Anterior cingulate cortex (tissue), 58 donors: ENCODE results near the gene VPS13C.

Experiments used
- DNase-seq, 58 donors: peaks; one replicate each; lab custom pipeline; 2025; lab: John Stamatoyannopoulos, UW

Gene VPS13C

DNA sequence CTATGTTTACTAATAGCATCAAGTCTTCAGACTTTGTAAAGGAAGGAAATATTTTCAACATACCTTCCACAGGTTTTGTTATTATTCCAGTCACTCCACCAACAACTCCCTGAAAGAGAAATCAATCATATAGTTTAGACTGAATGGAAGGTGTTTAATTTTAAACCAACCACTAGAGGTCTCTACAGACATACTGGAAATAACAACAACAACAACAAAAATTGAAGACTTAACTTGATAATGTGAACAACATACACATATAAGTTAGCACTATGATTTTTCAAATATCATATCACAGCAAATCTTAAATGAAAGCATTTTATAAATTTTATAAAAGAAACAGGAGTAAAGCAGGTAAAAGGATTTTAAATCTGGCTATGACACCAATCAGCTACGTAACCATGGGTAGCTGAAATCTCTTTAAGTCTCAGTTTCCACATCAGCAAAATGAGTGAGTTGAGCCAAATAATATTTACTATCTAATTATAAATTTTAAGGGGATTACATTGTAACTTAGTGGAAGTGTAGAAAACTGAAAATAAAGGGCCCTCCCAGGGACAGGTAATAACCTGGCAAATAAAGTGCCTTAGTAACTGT lies 188.2 kb downstream of the VPS13C start:
- DNase-seq: no peak

DNA sequence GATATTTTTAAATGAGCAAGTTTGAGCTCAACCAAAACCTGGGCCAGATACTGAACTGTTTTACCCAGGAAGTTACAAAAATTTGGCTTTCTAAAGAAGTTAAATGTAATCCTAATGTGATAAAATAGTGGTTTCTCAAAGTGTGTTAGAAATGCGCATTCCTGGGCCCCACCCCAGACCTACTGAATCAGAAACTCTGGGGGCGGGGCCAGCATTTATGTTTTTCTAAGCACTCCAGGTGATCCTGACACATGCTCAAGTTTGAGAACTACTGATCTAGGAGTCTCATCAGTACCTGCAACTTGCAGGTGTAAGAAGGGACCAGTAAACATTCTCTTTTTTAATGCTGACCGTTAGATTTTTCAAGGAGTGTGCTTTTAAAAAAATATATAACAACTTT lies 190.6 kb downstream of the VPS13C start:
- DNase-seq: no peak

DNA sequence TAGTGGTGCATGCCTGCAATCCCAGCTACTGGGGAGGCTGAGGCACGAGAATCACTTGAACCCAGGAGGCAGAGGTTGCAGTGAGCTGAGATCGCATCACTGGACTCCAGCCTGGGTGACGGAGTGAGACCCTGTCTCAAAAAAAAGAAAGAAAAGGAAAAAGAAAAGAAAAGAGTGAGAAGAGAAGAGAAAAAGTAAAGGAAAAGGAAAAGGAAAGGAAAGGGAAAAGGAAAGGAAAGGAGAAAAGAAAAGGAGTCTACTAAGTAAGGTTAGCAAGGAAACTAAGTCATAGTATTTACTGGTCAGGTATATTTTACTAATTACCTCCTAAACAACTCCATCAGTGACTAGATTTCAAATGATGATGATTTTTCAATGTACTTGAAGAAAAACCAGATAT lies 198.3 kb downstream of the VPS13C start:
- no peak for DNase-seq

DNA sequence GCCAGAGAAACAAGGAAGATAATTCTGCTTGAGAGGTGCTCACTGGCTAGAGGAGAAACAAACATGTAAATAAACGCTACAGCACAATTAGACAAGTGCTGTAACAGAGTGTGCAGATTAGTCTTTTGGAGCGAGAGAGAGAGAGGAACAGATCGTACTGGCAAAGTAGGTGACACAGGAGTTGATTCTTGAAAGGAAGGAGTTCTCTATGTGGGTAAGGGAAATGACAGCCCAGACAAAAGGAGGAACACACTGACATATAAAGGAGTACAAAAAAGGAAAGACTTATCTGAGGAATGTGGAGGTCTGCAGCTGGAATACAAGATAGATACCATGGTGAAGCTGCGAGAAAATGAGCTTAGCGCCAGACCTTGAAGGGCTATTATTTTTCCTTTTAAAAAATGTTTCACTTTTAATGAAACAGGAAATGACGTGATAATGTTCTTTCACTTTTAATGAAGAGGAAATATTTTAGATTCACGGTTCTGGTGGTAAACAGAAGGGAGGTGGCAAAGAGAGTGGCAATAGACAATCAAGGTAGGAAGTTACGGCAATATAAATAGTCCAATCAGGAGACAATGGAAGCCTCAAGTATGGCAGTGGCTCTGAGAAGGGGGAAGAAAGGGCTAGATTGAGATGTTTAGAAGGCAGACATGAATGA lies 202.9 kb downstream of the VPS13C start:
- no peak for DNase-seq

- no peak for DNase-seq
These were observed 204.0 kb downstream of the VPS13C start for GRCh38 chr15:61856295-61856694.

DNA sequence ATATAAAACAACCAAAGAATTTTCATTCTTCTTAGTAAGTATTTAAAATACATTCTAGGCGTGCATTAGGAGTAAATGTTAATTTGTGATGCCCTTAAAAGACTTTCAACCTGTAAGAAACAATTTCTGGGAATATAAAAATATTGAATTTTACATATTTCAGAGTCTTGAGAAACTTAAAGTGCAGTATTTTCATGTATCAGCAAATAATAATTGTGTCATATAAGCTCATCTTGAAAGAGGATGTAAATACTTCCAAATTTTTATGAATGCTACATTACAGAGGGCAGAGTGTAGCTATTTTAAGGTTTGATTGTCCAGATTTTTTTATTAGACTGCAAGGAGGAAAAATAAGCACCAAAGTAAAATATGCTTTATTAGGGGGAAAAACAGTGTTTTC lies 207.1 kb downstream of the VPS13C start:
- DNase-seq: no peak

- no peak for DNase-seq
These were observed 208.3 kb downstream of the VPS13C start for GRCh38 chr15:61851955-61852354.

GRCh38 chr15:61849447-61849846 lies 210.8 kb downstream of the VPS13C start:
- no peak for DNase-seq

DNA sequence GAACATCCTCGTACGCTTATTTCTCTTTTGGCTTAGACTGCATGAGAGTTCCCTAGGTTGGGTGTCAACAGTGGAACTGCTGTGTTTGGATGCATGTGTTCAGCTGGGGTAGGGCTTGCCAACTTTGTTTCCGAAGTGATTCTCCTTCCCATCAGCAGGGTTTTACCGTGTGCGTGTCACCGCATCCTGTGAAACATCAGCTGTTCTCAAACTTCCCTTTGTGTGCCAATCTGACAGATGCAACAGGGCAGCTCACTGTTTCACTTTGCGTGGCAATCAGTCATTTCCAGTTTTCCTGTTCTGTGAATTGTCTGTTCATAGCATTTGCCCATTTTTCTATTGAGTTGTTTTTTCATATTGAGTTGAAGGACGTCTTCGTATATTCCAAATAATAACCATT lies 218.8 kb downstream of the VPS13C start:
- DNase-seq: no peak

DNA sequence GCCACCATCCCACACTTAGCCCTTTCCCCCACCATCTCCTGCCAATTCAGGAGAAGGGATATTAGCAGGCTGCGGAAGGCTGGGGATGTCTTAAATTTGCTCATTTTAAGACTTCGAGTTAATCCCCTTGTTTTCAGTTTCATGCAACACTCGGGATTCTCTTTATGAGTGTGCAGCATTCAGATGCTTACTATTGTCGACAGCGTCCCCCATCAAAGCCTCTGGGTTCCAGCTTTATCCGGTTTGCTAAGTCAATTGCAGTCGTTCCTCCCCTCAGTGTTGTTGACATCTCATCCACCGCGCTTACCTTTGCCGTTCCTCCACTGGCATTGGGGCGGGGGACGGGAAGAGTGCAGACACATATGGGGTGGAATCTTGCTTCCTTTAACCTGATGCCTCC lies 220.2 kb downstream of the VPS13C start:
- DNase-seq: no peak

DNA sequence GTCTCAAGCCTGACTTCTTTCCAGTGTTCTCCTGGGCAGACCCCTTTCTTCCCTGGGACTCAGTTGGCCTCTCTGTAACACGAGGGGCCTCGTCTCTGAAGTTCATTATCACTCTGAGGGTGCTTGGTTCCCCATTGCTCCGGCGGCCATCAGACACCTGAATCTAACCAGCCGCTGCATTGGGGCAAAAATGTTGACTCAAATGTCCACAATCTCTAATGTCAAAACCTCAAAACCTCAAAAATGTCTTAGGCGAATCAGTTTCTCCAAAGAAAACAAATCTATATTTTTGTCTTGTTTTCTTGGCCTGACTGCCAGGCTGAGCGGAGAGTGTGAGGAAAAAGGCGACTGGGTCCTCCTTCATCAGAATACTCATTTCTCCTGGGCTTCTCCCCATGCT lies 220.7 kb downstream of the VPS13C start:
- DNase-seq: no peak

DNA sequence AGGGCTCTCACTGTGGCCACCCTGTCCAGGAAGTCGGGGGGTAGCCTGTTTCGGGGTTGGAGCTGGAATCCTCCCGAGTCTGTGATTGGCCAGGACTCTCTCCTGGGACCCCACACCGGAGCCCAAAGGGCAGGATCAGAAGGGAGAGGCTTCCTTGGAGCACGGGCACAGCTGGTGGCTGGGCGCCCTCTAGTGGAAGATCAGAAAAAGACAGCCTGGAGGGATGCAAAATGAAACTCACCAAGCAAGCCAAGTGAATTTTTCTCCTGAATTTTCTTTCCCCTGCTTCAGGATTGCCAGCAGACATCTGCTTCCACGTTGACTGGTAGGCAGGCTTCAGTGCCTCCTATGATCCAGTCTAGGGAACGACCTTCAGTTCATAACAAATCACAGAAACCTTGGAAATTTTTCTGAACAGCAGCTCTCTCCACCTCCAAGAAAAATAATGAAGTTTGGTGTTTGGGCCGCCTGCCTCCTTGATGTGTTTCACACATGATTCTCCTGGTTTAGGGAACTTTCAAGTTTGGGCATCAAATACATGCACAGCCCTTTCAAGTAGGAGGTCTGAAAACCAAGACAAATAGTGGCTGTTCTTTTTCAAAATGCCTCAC lies 224.6 kb downstream of the VPS13C start:
- DNase-seq: peak in 54 of 58 donors; percentile 9 to 77 (median 44)

DNA sequence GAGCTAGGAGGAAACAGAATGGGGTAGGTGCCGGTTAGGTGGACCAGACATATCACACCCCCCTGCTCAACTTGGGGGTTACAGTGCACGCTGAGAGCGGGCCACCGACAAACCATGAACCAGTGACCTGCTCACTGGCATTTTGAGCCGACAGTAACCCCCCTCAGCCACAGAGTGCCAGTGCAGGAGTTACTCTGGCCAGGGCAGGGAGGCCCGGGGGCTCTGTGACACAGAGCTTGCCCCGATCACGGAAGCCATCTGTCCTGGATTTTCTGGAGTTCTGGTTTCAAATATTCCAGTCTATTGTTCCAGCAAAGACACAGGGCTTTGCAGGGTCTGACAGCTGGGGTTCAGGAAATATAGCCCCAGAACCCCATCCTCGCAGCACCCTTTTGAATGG lies 225.2 kb downstream of the VPS13C start:
- peak in 1 of 58 donors; percentile 24 for DNase-seq

GRCh38 chr15:61834076-61834697 lies 226.1 kb downstream of the VPS13C start:
- peak in 56 of 58 donors; percentile 17 to 89 (median 58) for DNase-seq

DNA sequence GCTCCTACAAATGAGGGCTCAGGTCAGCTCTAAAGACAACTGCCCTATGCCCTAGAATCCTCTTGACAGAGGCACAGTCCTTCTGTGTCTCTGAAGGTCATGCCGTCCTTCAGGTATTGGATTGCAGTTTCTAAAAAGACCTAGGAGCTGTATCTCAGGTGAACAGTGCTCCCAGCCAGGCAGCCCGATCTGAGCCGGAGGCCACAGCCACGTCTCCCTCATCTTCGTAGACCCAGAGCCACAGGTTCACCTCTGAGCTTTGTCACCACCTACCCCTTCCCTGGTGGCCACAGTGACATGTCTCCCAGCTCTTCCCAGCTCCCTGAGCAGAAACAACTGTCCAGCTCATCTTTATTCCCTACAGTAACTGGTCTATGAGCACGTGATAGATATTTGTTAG lies 228.0 kb downstream of the VPS13C start:
- no peak for DNase-seq

DNA sequence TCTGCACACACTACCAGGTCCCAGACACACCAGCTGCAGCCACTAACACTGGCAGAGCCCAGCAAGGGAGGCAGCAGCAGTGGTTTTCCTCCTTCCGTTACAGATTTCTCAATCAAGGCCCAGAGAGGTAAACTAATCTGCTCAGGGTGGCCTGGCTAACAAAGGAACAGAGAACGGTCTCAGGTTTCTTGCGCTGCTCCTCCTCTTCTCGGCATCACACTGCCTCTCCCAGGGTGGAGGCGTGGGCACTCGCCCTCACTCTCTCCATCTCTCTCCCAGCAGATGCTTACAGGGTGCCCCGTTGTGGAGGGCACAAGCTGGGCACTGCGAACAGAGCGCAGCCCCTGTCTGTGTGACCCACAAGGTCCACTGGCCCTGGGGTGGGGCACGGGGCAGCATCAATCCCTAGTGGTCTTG lies 228.7 kb downstream of the VPS13C start:
- no peak for DNase-seq

GRCh38 chr15:61830536-61831330 lies 229.5 kb downstream of the VPS13C start:
- DNase-seq: no peak

DNA sequence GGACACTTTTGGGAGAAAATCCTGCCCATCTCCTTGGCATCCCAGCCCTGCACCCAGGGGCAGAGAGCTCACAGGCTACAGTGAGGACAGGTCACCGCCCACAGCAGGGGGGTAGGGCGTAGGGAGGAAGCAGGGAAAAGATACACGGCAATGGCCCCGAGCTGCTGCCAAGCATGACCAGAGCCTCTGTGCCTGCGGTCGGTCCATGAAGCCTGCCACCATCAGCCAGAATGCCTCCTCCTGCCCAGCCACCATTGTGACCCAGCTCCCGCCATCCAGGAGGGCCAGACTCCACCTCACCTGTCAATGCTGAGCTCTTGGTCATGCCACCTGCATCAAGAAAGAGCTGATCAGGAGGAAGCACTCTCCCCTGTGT lies 230.7 kb downstream of the VPS13C start:
- DNase-seq: peak in 1 of 58 donors; percentile 44

- DNase-seq: peak in 1 of 58 donors; percentile 44
These were observed 231.3 kb downstream of the VPS13C start for GRCh38 chr15:61828860-61829513.

GRCh38 chr15:61828008-61828407 lies 232.2 kb downstream of the VPS13C start:
- DNase-seq: no peak
